Activated gamma-delta T cell (primary cell): Measurements from ENCODE around the gene FARS2.

Experiments
- DNase-seq: peaks from one replicate; lab custom pipeline; 2025; lab: John Stamatoyannopoulos, UW

Gene FARS2

GRCh38 chr6:5761370-5761769 is 500.1 kb downstream of the FARS2 start:
- DNase-seq: no peak

- no peak for DNase-seq
These were observed 501.3 kb downstream of the FARS2 start for GRCh38 chr6:5762561-5762968.

- DNase-seq: no peak
These were observed 502.1 kb downstream of the FARS2 start for GRCh38 chr6:5763407-5763806.

DNA sequence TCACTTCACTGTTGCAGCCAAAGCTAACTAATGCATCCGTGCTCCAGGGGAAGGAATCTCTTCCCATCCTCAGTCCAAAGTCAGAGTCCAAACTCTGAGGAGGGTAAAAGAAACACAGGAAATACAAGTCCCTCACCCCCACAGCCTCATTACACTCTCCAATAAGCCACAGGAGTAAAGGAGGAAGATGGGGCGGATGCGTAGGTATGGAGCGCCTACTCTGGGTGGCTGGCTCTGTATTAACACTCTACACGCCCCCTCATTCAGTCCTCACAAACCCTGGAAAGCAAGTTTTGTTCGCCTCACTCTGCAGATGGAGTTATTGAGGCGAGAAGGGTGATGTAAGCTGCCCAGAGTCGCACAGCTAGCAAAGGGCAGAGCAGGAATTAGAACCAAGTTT is 502.6 kb downstream of the FARS2 start:
- DNase-seq: no peak

- no peak for DNase-seq
These were observed 503.2 kb downstream of the FARS2 start for GRCh38 chr6:5764401-5764955.

GRCh38 chr6:5765141-5765760 is 503.9 kb downstream of the FARS2 start:
- no peak for DNase-seq

DNA sequence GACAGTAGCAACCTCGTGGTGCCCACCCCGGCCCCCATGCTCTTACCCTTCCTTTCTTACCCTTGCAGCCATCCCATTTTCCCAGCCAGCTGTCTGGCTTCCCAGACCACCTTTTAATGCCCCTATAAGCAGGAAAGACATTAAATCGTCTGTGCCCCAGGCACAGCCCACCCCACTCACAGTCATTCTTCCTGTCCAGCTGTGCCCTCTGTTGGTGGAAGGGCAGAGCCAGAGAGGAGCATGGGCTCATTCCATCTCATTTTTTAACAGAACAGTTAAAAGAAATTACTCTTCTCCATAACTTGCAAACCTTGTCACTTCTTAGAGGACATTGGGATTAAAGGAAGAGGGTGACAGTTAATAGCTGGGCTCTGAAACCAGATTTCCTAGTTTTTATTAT is 504.9 kb downstream of the FARS2 start:
- DNase-seq: no peak

DNA sequence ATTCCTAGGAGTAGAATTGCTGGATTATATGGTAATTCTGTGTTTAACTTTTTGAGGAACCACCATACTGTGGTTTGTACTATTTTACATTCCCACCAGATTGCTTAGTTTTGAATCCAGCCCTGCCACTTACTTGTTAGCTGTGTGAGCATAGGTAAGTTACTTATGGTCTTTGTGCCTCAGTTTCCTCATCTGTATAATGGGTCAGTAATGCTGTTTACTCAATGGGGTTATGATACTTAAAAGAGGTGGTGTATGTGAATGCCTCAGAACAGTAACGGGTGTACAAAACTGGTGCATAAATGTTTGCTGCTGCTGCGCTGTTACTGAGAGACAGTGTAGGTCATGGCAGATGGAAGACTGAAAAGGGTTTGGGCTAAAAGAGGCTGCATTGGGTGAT is 506.2 kb downstream of the FARS2 start:
- DNase-seq: no peak

- DNase-seq: no peak
These were observed 509.9 kb downstream of the FARS2 start for GRCh38 chr6:5771211-5771610.

DNA sequence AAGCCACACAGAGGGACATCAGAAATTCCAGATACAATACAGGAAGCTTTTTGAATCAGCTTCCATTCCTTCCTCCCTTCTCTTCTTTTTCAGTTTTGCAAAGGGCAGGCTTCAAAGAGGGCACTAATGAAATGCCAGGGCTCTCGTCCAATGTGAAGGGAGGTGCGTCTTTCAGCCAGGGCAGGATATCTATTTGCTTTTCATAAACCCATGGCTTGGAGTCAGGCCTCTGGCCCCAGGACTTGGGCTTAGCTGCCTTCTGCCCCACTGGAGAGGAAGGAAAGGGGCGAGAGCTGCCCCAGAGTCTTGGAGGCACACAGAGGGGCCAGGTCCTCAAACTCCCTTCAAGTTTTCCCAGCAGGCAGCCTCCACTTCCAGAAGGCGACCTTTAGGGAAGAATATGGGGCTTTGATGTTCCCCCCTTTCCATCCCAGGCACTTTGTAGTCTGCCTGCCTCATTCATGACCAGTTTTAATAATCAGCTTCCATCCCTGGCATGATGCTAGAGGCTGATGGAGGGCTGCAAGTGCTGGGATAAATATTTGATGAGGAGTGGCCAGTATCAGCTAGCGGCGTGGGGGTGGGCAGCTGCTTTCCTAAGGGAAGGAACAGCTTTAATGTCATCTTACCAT is 510.6 kb downstream of the FARS2 start:
- DNase-seq: no peak

DNA sequence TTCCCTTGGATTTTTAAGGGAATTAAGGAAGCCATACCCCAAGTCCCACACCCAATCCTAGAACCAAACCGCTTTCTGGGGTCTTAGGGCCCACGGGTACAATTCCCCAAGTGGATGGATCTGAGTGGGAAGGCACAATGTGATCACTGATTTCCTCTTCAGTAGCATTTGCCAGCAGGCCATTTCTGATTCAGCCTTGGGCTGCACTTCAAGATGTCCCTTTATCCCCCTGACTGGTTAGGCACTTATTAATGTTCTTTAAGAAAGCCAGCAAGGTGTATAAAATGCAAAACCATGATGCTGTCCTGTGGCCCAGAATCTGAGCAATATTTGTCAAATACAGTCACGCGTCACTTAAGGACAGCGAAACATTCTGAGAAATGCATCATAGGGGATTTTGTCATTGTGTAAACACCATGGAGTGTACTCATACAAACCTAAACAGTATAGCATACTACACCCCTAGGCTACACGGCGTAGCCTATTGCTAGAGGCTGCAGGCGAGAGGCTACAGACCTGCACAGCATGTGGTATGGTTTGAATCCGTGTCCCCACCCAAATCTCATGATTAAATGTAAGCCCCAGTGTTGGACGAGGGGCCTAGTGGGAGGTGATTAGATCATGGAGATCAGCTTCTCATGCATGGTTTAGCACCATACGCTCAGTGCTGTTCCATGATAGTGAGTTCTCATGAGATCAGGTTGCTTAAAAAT is 511.3 kb downstream of the FARS2 start:
- no peak for DNase-seq

GRCh38 chr6:5776104-5776503 is 514.8 kb downstream of the FARS2 start:
- no peak for DNase-seq

GRCh38 chr6:5776706-5777390 is 515.5 kb downstream of the FARS2 start:
- DNase-seq: no peak

- no peak for DNase-seq
These were observed 517.1 kb downstream of the FARS2 start for GRCh38 chr6:5778317-5778857.

GRCh38 chr6:5778906-5779305 is 517.6 kb downstream of the FARS2 start:
- DNase-seq: no peak

DNA sequence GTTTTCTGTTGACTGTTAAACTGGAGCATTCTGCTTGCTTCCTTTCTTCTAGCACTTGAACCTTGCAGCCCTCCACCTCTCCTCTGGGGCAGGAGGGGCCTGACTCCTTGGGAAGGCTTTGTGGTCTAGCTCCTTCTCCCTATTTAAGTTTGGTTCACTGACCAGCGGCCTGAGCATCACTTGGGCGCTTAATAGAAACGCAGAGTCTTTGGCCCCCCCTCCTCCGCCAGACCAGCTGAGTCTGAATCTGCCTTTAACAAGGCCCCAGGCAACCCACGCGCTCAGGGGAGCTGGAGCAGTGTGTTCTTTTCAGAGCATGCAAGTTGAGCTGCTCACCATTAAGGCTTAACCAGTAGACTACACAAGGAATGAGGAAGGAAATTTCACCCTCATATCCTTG is 519.7 kb downstream of the FARS2 start:
- DNase-seq: no peak

DNA sequence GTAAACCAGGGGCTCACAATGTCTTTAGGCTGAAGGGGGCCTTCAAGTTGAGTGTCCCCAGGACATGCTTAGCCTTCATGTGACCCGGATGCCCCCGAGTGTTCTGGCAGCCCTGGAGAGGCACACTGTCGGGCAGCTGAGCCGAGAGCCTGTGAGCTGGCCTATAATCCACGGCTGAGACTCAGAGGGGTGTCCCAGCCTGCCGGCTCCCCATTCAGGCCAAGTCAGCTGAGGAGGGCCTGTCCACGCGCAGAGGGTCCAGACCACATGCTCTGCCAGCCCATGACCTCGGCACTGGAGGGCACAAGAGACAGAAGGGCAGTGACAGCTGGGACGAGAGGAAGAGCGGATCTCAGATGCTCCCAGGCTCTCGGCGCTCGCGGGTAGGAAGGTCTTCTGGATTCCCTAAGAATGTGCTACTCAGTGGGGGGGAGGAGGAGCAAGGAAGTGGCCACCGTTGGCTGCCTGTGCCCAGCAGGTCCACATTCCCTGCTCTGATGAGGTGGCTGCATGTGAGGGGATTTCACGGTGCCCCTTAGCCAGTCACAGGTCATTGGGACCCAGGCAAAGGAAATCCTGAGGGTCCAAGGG is 520.7 kb downstream of the FARS2 start:
- DNase-seq: no peak

- no peak for DNase-seq
These were observed 521.7 kb downstream of the FARS2 start for GRCh38 chr6:5782783-5783547.

GRCh38 chr6:5783584-5784089 is 522.3 kb downstream of the FARS2 start:
- DNase-seq: no peak

GRCh38 chr6:5785249-5785648 is 523.9 kb downstream of the FARS2 start:
- DNase-seq: no peak
